Measurements from ENCODE around the gene FAM241A. TPM values are rescaled to one million over a fixed set of nuclear protein-coding genes. Genes with fewer than 3 reads are reported as not detected.

FAM241A gene
- 10 to 100 TPM in 2 of 4 donors, 1 to 10 TPM in 2; 6.4 to 26.1 (median 14.4) TPM for total RNA-seq

DNA sequence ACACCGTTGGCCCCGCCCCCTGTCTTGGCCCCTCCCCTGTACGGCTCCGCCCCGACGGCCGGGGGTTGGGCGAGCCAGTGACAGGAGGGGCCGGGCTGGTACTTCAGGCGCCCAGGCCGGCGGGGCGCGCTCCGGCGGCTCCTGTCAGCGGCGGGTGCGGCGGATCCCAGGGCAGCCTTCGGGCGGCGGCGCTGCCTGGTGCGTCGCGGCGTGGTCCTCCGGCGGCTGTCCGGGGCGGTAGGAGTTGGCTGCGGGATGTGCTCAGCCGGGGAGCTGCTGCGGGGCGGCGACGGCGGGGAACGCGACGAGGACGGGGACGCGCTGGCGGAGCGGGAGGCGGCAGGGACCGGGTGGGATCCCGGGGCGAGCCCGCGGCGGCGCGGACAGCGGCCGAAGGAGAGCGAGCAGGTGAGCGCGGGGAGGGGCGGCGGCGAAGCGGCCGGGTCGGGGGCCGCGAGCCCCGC is at the start of gene FAM241A:
FAM241A (plus strand) TSS at position 129 of the 464 bp plus-strand sequence; CDS start at position 256, 127 bp downstream.
- TF ChIP-seq, protein P1, sequence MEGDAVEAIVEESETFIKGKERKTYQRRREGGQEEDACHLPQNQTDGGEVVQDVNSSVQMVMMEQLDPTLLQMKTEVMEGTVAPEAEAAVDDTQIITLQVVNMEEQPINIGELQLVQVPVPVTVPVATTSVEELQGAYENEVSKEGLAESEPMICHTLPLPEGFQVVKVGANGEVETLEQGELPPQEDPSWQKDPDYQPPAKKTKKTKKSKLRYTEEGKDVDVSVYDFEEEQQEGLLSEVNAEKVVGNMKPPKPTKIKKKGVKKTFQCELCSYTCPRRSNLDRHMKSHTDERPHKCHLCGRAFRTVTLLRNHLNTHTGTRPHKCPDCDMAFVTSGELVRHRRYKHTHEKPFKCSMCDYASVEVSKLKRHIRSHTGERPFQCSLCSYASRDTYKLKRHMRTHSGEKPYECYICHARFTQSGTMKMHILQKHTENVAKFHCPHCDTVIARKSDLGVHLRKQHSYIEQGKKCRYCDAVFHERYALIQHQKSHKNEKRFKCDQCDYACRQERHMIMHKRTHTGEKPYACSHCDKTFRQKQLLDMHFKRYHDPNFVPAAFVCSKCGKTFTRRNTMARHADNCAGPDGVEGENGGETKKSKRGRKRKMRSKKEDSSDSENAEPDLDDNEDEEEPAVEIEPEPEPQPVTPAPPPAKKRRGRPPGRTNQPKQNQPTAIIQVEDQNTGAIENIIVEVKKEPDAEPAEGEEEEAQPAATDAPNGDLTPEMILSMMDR (IDR thresholded peaks at IDR 0.05; ENCODE audit: low read depth), result no peak

DNA sequence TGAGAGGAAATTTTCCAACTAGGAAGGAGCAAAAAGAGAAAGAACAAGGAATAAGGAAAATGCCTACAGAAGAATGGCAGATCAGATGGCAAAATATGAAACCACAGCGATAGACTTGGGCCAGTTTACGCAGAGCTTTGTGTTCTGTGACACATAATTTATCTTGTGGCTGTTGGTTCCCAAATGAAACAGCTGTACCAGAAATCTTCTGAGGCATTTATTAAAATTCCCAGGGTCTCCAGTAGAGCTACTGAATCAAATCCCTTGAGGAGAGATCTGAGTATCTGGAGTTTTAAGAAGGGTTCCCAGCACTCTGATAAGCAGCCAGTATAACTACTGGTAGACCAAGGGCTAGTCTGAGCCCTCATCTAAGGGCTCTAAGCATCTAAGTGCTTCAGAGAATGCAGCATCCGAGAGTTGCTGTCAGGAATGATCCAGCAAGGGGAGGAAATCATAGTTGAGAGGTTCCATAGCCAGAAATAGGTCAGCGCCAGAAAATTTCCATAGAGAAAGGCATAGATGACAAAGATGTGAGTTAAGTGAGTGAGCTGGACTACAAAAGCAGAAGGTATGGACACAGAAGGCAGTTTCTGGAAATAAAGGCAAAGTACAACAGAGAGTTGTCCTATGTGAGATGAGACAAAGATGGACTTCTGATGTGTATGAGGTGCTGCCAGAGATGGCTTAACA is 46.3 kb upstream of the FAM241A start:
- TF ChIP-seq, protein P1 (IDR thresholded peaks at IDR 0.05; ENCODE audit: low read depth), result no peak

DNA sequence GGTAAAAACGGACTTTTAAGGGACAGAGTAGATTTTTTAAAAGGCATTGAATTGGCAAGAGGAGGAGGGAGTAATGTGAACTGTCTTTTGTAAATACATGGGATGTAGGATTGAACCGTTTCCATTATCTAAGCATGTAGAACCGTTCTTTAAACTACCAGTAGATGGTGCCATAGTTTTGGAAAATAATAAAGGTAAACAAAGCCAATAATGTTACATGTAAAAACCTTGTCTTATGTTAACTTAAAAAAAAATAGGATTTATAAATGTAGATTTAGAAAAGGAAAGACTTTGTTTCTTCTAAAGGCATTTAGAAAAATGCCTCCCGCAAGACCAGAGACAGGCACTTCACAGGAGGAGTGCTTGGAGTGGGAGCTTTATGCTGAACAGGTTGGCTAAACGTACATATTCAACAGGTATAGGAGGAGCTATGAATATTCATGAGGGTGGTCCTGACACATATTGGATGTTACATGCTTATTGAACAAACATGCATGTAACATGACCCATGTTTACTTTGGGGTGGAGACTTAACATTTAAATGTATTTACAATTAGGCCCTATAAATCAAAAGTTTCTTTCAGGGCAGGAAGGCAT is 45.5 kb upstream of the FAM241A start:
- TF ChIP-seq, protein P1 (IDR thresholded peaks at IDR 0.05; ENCODE audit: low read depth), result no peak

DNA sequence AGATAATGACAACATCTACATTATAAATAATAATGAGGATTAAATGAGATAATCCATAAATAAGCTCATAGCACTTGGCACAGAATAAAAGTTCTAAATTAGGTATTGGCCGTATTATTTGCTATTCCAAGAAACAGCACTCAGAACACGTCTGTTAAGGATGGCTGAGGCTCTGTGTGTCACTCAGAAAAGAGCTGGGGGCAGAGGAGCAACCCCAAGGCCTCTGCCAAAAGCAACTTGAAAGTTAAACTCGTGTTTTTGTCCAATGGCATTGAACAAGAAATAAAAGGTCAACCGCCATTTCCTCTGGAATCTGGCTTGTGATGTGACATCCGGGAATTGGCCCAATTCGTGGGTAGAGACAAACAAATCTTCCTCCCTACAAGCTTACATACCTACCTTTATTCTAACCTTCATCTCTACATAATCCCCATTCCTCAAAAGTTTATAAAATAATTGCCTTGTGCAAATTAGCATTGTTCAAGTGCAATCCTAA is 42.3 kb upstream of the FAM241A start:
- TF ChIP-seq, protein P1 (IDR thresholded peaks at IDR 0.05; ENCODE audit: low read depth), result no peak

DNA sequence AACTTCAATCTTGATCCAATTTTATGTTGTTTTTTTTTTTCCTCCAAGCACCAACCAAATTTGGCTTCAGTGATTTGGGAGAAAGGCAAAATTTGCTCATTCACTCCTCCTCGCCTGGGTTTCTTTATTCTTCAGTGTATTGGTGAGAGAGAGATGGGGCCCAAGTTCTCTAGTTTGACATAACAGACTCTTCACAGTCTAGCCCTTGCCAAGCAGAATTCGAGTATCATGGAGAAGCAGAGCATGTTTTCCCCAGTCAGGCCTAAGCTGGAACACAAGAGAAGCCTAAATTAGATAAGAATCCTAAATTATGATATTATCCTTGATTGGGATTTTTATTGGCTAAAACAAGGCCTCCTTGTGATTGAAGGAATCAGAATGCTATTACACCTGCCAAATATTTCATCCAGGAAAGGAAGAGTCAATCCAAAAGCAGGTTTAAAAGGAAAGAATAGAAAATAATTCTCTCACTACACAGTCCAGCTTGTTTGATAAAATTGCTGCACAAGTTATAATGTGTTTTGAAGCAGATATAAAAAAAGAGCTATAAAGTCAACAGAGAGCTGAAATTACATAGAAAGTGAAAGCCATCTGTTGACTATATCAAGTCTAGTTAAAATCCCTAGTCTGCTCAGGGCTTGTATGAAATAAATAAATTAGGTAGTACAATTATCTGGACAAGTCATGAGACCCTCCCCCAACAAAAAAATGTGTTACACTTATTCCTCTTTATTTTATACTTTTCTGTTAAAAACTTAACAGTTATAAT is 39.9 kb upstream of the FAM241A start:
- TF ChIP-seq, protein P1 (IDR thresholded peaks at IDR 0.05; ENCODE audit: low read depth), result no peak

DNA sequence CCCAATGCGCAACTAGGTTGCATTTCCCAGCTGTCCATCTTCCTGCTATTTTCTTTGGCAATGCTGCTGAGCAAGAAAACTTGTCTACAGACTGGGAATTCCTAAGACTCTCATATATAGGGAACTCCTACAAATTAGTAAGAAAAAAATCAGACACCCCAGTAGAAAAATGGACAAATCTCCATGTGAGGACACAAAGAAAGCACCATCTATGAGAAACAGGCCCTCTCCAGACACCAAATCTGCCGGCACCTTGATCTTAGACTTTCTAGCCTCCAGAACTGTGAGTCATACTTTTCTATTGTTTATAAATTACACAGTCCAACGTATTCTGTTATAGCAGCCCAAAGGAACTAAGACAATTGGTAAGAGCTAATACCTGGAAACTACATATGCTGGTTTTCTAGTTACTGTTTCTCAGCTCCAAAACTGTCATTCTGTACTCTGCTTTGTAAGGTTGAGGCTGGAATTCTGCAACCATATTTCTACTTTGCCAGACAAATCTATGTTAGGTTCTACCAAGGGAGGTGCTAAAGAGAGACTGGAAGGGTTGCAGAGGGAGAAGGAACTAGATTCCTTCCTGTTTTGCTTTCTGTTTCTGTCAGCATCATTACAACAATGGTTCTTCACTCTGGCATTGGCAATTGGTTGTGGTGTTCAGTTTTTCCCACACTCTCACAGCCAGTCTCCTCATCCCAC is 35.7 kb upstream of the FAM241A start:
- TF ChIP-seq, protein P1 (IDR thresholded peaks at IDR 0.05; ENCODE audit: low read depth), result no peak
